HS-27A (cell line): Measurements from ENCODE around the gene CIROP.
A peak's percentile ranks its signal among the peaks of the same experiment; 100 is the strongest.

Experiments
- DNase-seq: peaks from one replicate; pipeline ENCODE4 v3.0.0-alpha.2; 2012; ENCODE audit warnings: low read depth, missing footprints

The CIROP gene

DNA sequence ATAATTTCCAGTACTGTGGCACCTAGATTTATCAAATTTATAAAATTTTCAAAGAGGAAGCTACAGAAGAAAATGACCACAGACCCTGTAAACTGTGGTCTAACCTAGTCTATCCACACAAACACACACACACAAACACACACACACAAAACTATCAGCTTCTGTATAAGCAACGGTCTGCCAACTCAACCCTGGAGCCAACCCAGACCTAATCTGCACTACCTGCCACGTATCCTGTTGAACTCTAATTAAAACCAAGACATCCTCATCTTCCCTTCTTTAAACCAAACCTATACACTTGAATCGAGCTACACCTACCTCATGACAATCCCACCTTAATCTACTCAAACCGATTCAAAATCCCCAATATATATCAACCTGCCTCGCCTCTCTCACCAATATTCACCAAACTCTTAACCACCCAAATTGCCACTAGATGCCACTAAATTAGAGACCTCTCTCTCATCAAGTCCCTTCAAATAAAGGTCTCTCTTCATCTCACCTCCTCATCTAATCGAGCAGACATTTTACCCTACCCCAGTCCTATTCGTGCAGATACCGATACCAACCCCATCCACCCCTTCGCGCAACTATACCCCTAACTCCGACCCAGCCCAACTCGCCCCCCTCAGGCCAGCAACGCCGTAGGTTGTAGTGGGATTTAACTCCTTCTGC lies 10.7 kb downstream of the CIROP start:
- DNase-seq = no peak

DNA sequence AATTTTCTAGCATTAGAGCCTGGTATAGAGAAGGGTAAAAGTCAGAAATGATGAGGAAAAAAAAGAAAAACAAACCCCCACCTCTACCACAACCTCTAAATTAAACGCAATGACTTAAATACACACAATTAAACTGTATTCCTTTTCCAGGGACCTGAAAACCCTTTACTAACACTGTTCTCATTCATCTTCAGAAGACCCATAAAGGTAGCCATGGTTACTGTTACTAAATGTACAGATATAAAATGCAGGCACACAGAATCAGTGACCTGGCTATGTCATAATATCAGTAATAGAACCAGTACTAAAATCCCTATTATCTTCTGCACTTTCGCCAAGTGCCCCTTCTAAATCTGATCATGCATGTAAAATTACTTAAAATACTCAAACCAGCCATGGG lies 11.3 kb downstream of the CIROP start:
- DNase-seq = no peak

DNA sequence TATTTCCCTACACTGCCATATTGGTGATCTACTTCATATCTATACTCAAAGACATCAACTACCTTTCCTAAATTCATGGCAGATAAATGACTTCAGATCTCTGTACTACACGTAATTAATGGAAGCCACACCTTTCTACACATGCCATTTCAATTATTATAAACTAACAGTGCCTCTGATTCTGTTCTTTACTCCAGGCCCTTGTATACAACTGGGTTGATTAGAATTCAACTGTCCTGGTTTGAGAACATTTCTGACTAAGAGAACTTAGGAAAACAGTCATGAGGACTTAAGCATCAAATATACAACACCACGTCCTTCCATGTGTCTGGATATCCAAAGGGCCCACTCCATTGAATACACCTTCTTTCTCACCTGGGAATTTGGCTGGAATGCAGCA lies 11.7 kb downstream of the CIROP start:
- no peak for DNase-seq

DNA sequence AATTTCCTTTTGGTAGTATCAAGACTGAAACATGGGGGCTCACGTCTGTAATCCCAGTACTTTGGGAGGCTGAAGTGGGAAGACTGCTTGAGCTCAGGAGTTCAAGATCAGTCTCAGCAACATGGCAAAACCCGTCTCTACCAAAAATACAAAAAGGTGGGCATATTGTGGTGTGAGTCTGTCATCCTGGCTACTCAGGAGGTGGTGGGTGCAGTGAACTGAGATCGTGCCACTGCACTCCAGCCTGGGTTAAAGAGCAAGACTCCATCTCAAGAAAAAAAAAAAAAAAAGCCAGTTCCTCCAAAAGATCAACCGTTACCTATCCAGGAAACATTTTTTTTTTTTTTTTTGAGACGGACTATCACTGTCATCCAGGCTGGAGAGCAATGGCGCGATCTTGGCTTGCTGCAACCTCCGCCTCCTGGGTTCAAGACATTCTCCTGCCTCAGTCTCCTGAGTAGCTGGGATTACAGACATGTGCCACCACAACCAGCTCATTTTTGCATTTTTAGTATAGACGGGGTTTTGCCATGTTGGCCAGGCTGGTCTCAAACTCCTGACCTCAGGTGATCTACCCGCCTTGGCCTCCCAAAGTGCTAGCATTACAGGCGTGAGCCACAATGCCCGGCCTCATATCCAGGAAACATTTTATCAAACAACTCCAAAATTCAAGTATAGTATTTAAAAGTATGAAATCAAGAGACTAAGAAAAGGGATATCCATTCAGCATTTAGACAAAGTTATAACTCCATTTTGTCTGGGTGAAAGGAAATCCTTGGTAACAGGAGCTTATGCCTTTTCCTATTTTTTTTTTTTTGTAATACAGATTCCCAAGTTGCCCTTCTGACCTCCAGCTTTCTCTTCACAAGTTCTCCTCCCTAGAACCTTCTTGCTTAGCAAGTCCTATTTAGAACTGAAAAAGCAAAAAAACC lies 13.2 kb downstream of the CIROP start:
- no peak for DNase-seq

DNA sequence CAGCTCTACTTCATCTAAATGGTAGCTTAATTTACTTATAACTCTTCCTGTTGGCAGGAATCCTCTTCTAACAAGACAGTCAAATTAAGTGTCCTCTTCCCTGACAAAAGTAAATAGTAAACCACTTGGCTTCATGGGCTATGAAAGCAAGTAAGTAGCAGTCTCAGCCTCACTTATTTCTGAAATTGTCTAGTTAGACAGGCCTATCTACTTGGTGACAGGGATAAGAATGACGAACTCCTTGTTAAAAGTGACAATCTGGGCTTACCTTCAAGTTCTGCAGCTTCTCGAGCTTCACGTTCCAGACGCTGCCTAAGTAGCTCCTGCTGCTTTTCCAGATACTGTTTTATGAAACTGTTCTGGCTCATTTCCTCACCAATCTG lies 14.5 kb downstream of the CIROP start:
- DNase-seq = no peak

DNA sequence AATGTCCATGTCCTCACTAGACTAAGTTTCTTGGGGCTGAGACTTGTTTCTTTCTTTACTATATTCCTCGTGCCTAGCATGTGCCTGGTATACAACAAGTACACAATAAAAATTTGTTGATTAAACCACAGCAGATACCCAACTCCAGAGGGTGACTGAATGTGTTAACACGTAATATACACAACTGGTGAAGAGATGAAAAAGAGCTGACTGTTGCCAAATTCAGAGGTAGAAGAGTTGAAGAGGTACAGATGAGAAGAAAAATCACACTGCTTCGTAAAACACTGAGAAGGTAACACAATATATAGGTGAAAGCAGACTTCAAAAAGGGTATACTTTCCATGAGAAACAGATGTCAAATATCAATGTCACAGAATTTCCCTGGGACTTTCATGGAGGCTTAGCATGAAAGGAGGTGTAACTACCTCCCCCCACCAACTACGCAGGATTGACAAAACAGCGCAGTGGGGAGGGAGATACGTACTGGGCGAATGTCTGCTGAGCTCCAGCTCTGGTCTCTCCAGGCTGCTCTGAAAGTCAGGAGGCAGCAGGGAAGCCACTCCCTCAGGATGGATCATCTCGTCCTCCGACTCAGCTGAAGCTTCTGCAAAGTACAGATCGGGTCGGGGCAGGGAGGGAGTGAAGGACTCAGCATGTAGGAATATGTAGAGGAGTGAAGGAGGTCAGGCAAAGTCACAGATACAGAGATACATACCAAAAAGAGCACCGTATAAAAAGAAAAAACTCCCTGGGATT lies 15.1 kb downstream of the CIROP start:
- DNase-seq = no peak

DNA sequence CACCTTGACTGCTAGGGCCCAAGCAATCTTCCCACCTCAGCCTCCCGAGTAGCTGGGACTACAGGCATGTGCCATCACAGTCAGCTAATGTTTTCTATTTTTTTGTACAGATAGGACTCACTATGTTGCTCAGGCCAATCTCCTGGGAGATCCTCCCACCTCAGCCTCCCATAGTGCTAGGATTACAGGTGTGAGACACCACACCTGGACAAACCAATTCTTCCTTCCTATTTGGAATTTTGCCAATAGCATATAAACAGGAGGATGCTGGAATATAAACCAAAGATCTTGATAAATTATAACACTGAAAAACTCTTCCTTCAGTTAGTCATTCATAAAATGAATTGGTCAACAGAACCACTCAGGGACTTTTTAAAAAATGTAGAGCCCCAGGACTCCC lies 18.2 kb downstream of the CIROP start:
- DNase-seq = no peak

DNA sequence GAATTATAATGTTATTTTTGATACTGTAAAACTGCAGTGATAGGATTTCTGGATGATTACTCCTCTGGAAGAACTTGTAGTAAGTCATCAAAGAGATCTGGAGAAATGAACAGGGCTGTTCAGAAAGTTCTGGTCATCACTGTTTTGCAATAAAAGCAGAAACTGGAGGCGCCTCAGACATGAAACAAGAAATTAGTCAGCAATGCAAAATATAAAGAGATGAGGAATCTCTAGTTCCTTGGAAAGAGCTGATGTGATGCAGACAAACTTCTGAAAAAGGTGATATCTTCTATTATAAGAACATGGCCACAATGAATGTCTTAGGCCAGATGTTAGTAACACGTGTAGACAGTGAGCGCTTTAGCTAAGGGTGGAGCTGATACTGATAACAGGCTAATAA lies 19.3 kb downstream of the CIROP start:
- no peak for DNase-seq

DNA sequence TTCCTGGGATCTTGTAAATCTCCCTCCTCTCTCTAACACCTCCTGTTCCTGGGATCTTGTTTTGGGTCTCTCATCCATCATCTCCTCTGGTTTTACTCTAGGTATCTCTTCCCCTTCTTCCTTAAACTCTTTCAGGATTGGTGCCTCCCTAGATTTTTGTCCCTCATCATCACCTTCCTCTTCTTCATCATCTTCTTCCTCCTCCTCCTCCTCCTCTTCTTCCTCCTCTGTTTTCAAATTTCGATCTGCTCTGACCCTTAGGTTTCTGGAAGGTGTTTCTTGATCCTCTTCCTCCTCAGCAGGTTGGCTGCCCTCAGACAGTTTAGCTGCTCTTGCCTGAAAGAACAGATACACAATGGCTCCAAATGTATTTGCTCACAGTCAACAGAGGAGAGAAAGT lies 24.3 kb downstream of the CIROP start:
- no peak for DNase-seq

DNA sequence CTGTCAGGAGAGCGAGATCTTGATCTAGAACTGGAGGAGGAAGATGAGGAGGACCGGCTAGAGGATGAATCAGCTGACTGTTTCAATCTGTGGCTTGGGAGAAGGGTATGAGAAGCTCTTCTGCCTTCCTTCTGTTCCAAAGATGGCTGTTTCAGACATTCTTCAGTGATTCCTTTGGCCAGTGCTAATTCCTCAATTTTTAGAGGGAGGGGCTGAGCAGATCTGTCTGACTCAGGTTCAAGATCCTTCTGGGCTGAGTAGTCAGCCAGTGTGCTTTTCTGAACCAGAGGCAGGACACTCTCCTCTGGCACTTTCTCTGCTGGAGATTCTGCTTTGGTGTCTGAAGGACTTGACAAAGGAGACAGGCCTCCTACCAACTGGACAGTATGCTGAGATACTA lies 25.1 kb downstream of the CIROP start:
- no peak for DNase-seq

DNA sequence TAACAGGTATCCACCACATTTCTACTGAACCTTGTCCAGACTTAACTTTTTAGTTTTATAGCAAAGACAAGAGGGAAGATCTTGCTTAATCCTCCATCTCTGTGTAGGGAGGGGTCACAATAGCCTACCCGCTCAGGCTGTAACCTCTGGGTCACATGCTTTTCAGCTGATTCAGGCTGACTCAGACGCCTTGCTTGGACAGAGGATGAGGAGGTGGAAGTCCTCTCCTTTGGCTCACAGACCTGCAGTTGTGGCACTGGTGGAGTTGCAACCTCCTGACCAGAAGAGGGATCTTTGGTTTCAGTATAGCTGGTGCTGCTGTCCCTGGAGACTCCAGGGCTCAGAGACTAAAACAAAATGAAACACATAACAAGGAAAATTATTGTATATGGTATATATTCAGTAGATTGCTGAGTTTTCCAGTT lies 26.1 kb downstream of the CIROP start:
- DNase-seq = peak; percentile 95

DNA sequence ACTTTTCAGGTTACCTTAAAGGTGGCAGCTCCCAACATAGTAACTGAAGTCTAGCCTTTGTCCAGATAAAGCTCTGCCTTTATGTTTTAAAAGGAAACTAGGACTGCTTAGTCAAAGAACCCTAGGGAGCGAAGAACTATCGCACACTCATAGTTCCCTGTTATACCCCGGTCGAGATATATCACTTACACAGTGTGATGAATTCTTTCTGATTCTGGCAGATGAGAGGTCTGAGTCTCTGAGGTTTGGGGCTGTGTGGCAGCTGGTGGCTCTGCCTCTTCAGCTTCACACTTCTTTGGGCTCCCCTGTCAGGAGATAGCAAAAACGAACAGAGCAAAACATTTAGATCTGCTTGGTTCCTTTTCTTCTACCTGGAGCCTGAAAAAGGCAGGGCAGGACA lies 26.8 kb downstream of the CIROP start:
- DNase-seq = no peak

DNA sequence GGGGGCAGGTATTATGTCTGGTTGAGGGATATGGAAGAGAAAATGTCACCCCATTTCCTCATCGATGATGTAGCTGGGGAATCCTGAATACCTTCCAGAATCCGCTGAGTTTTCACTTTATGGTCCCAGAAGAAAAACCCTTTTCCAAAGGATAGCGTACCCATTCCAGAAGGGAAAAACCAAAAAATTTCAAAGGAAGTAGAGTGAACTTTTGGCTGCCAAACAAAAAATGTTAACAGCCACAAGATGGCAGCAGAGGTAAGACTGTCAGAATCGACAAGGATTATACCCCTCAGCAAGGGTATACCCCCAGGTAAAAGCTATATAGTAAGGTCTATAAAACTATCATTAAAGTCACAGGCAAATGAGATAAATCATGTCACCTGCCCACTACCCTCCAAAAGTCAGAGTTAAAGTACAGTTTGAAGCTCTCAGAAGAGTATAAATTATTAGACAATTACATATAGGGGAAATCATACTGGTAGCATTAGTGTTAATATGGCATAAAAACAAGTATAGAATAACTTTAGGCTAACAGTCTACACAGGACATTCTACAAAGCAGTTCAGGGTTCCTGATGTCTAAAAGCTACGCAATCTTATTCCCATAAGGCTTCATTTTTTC lies 27.9 kb downstream of the CIROP start:
- DNase-seq = no peak

DNA sequence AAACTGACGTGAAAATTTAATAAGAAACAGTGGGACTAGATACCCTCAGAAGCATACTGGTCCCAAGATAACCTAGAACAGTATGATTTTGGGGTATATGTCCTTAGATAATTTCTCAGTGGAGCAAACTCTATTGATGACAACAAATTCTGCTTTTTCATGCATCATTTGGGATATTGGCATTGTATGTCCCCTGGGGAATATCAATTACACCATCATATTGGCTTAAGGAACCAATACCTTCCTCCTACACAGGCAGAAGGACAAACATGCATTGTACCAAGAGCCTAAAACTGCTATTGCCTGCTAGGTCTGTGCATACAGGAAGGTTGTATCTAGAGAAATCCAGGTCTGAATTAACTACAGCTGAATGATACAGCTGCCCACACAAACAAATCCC lies 29.9 kb downstream of the CIROP start:
- no peak for DNase-seq

DNA sequence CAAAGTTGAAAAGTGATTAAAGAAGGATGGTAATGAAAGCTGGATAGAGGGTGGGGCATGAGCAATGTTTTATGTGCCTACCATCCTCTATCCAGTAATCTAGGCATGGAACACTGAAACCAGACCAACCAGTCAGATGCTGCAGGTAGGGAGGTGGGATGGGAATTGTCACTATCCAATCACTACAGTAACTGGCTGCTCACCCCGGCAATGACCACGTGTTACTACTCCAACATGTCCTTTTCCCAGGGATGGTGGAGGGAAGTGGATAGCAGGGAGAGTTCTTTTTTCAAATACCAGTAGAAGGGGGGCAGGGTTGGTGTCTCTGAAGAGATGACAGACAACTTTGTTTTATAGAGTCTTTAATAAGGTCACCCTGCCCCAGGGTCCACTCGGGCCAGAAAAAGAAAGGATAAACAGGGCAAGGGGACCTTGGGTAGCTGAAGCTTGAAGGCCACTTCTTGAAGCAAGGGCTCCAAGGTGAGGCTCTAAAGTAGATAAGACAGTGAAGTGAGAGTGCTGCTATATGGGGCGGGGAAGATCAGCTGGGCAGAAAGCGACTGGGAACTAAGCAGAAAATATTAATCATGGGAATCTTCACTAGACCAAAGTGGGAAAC lies 32.8 kb downstream of the CIROP start:
- no peak for DNase-seq

DNA sequence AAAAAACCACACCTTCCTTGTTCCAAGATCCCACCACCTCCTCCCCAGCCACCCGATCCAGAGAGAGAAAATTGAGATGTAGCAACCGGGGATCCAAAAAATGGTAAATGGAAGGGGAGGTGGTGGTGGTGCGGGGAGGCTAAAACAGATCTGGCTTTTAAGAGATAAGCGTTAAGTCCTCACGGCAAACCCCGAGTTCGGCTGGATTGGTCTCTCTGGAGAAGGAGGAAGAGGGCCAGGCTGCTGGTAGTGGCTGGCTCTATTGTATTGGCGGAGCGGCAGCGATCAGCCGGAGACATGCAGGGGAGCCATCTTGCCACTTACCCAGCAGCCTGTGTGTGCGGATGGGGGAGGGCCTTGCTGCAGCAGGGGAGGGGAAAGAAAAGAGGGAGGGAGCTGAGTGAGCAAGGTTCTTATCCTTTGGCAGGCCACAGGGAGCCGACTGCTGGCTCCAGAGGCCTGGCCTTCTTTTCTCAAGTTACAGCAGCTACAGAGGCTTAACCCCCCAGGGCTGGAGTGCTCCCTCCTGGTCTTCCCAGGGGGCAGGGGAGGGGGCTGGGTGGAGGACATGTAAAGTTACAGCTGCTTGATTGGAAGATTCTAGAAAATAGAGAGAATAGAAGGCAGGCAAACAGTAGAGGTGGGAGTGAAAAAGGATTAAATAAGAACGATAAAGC lies 33.4 kb downstream of the CIROP start:
- peak; percentile 71 for DNase-seq

DNA sequence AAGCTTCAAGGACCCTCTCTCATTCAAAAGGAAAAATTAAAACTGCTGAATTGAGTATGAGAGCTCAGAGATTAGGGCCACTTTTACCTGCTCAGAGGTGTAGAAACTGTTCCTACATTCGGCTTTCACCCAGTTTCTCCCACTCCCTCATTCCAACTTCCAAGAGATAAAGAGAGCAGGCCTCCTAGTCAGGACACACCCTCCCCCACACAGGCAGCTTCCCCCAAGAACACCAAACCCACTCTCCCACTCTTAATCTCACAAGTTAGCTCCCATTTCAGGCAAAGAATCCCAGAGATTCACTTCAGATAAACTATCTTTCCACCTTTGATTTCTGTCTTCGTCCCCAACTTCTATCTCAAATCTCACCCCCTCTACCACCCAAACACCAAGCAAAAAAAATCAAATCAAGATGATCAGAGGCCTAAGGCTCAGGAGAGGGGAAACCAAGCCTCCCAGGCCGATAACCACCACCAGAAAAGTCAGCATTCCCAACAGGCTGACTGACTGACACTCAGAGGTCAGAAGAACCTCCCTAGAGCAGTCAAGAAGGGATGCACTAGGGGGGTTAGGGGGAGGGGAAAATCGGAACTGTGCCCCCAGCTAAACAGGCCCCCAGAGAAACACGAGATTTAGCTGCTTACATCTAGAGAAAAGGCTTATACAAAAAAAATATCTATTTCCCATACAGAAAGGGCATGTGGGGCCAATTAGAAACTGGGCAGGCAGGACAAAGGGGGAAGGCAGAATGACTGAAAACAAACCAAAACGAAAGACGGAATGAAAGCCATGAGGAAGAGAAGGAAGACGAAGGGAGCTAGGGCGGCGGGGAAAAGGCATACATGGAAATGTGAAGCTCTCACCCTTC lies 34.3 kb downstream of the CIROP start:
- DNase-seq = no peak

DNA sequence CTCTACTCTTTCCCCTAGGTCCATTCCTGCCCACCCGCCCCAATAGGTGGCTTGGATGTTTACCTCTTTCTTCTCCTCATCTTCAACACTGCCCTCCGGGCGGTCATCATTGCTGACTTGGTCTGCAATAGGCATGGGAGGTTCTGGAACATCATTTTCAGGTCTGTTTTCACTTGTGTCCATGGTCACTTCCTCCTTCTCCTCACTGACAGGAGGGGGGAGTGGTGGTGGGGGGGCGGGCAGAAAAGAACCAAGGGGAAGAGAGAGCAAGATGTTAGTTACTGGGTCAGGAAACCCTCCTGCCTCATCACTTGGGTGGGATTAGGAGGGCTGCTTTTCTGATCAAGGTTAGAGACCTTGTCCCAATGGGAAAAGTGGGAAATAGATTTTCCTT lies 35.4 kb downstream of the CIROP start:
- DNase-seq = no peak

DNA sequence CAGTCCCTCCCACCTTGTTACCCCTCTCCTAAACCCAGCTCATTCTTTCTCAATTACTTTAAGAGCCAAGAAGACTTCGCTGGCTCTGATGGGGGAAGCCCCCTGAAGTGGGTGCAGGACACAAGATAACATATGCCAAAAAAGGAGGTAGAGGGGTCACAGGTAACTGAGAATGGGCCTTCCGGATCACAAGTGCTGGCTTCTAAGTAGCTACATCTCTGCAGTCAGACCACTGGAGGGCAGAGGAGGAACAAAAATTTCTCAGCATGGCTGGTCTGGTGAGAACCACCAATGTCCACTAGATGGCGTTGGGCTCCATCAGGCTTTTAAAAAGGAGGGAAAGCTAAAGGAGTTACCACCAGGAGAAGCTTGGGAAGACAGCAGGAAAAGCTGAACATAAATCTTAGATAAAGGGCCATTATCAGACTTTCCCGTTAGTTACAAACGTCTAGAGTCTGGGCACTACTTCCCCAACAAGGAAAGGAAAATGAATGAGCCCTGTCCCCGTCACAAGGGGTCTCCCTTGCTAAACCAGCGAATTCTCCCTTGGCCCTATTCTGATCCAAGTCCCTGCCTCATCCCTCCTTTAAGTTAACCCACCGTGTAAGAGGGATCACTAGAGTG lies 35.9 kb downstream of the CIROP start:
- peak; percentile 90 for DNase-seq
